GM21423 (cell line): Measurements from ENCODE around the gene PCNX3.
A peak's percentile ranks its signal among the peaks of the same experiment; 100 is the strongest.
"Not testable (repeated sequence)": the region's sequence is repeated elsewhere in the genome, so short reads cannot be mapped to it uniquely, and the experiment has no call there.

Experiments
- ATAC-seq: cut with Tn5 transposase; IDR thresholded peaks from one replicate; pipeline ENCODE4 v1.9.1; 2021; ENCODE audit warnings: mild to moderate bottlenecking, moderate library complexity; ENCODE audit not compliant: unreplicated experiment

PCNX3 gene

GRCh38 chr11:65637032-65637557 lies 21.5 kb downstream of the PCNX3 start:
- no peak for ATAC-seq

DNA sequence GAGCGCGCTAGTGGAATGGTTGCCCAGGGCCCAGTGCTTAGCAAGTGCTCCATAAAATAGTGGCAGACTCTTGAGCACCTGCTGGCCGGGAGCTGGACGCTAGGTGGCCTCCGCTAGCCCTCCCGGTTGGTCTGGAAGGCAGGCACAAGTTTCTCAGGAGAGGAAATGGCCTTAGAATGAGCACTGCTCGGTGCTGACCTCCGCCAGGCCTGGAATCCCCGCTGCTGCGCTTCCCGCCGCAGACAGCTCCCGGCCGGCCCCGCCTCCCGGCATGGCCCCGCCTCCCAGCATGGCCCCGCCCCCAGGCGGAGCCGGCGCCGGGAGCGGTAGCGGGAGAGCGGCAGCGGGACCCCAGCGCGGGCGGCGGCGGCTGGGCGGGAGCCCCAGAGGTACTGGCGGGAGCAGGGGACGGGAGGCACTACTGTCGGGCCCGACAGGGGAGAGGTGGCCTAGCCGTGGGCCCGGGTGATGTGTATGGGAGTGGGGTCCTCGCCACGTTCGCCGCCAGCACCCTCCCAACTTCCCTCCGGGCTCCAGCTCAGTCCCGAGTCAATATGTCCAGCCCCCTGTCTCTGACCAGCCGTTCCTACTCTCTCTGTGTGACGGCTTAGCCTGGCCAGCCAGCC lies 22.3 kb downstream of the PCNX3 start, which contains the start of gene SIPA1:
Gene SIPA1 (plus strand): TSS at position 308 of the 626 bp plus-strand sequence. CDS start 2,821 bp downstream, outside the sequence.
- ATAC-seq, result peak; percentile 32

DNA sequence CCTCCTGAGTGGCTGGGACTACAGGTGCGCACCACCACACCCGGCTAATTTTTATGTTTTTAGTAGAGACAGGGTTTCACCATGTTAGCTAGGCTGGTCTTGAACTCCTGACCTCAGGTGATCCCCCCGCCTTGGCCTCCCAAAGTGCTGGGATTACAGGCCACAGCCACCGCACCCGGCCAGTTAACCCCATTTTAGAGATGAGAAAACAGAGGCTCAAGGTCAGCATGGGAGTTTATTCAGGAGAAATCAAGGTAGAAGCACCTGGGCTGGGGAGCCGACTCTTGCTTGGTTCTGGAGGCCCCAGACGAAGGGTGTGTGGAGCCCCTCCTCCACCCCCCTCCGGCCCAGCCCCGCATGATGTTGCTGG lies 23.6 kb downstream of the PCNX3 start:
- not testable (repeated sequence) for ATAC-seq

- ATAC-seq, result peak; percentile 47
These were observed 24.3 kb downstream of the PCNX3 start for GRCh38 chr11:65639623-65640482.

GRCh38 chr11:65640483-65641296 lies 25.1 kb downstream of the PCNX3 start:
- ATAC-seq, result peak; percentile 5

- no peak for ATAC-seq
These were observed 25.9 kb downstream of the PCNX3 start for GRCh38 chr11:65641297-65642013.

DNA sequence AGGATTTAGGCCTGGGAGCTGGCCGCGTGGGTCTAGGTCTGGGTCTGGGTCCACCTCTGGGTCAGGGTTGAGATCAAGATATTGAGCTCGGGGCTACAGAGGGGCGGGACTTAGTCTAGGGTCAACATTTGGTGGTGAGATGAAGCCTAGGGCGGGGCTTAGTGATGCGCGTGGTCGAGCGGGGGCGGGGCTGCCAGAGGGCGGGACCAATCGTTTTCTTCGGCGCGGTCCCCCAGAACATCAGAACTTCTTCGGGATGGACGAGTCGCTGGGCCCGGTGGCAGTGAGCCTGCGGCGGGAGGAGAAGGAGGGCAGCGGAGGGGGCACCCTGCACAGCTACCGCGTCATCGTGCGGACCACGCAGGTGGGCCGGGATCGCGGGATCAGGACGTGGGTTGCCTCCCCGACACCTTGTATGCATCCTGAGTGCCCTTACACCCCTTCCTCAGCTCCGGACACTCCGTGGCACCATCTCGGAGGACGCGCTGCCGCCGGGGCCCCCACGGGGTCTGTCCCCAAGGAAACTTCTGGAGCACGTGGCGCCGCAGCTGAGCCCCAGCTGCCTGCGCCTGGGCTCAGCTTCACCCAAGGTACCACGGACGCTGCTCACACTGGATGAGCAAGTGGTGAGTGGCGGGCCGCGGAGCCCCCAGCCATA lies 26.6 kb downstream of the PCNX3 start:
- no peak for ATAC-seq

DNA sequence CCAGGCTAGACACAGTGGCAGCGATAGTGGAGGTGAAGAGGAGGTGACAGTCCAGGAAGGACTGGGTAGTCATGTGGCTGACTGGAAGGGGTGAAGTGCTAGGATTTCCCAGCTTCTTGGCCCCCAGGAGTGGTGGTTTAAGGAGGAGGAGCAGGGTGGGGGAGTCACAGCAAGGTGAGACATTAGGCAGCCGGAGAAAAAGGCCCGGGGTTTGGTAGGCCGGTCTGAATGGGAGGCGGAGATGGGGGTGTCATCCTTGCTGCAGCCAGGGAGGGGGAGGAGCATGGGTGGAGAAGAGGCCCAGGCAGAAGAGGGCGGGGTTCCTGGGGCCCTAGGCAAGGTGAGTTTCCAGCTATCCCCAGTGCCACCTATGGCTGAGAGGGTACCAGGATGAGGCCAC lies 28.4 kb downstream of the PCNX3 start:
- no peak for ATAC-seq

- no peak for ATAC-seq
These were observed 29.3 kb downstream of the PCNX3 start for GRCh38 chr11:65644837-65645236.

GRCh38 chr11:65645710-65646109 lies 30.1 kb downstream of the PCNX3 start:
- no peak for ATAC-seq

- no peak for ATAC-seq
These were observed 30.8 kb downstream of the PCNX3 start for GRCh38 chr11:65646288-65646957.

DNA sequence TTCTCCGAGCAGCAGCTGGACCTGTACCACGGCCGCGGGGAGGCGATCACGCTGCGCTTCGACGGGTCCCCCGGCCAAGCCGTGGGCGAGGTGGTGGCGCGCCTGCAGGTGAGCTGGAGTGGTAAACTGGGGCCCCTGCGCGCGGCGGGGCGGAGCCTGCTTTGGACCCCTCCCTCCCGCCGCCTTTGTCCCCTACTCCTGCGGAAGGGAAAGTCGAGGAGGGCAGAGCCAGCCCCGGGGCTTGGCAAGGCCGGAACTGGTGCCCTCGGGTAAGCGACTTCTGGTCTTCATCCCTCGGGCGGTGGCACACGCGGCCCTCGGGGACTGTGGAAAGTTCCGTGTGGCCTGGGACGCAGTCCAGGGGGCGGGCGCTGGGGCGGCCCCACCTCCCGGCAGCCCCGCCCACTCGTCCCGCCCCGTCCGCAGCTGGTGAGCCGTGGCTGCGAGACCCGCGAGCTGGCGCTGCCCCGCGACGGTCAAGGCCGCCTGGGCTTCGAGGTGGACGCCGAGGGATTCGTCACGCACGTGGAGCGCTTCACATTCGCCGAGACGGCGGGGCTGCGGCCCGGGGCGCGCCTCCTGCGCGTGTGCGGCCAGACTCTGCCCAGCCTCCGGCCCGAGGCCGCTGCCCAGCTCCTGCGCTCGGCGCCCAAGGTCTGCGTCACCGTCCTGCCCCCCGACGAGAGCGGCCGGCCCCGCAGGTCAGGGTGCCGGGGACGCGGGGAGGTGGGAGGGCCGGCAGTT lies 31.6 kb downstream of the PCNX3 start:
- no peak for ATAC-seq

DNA sequence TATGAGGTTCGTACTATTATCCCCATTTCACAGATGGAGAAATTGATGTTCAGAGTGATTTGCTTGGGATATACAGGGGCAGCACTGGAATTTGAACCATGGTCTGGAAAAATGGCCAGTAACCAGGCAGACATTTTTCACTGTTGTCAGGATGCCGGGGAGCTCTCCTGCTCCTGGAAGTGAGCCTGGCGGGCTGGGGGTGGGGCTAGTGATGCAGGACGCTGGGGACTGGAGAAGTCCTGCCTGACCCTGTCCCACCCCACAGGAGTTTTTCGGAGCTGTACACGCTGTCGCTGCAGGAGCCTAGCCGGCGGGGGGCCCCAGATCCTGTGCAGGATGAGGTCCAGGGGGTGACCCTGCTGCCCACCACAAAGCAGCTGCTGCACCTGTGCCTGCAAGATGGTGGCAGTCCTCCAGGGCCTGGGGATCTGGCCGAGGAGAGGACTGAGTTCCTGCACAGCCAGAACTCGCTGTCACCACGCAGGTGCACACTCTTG lies 33.5 kb downstream of the PCNX3 start:
- ATAC-seq, result no peak

DNA sequence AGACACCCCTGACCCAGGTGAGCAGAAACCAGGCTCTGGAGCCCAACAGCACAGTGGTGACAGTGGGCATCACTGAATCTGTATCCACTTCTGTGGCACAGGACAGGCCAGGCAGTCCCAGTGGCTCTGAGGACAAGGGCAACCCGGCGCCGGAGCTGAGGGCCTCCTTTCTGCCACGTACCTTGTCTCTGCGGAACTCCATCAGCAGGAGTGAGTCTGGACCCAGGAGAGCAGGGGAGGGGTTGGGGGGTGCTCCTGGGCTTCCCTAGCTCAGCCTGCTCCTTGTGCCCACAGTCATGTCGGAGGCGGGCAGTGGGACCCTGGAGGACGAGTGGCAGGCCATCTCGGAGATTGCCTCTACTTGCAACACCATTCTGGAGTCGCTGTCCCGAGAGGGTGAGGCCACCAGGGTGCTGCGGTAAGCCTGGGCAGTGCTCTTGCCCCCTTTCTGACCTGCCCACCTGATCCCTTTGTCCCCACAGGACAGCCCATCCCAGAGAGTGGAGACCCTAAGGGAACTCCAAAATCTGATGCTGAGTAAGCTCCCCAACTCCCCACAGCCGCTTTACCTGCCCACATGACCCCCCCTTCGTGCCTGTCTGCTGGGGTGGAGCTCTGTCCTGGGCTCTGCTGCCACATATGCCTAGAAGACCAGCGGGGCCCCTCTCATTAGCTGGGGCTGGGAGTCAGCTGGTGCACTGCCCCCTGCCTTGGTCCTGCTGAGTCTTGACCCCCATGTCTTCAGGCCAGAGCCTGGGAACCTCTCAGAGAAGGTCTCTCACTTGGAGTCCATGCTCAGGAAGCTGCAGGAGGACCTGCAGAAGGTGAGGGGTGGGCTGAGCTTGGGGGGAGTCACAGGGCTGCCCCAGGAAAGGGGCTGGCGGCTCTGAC lies 34.3 kb downstream of the PCNX3 start:
- no peak for ATAC-seq

GRCh38 chr11:65650547-65651338 lies 35.2 kb downstream of the PCNX3 start:
- ATAC-seq, result no peak

GRCh38 chr11:65651339-65651588 lies 35.7 kb downstream of the PCNX3 start:
- ATAC-seq, result no peak
